ENCODE results near the gene FSCB.
A peak's percentile ranks its signal among the peaks of the same experiment; 100 is the strongest.
"Not testable (repeated sequence)": the region's sequence is repeated elsewhere in the genome, so short reads cannot be mapped to it uniquely, and the experiment has no call there.

The FSCB gene

GRCh38 chr14:44507183-44507582 is at the start of gene FSCB:
Gene FSCB, minus strand, starts transcription at chr14:44507283. Its CDS starts 296 bp downstream, at chr14:44506987.
- DNase-seq, result no peak
- intact Hi-C loops (cut with DNase I), result no loop called here

GRCh38 chr14:44531658-44532057 is 24.6 kb upstream of the FSCB start:
- no peak for DNase-seq
- intact Hi-C loops (cut with DNase I), result no loop called here

- no peak for DNase-seq
- intact Hi-C loops (cut with DNase I), result no loop called here
Observed at GRCh38 chr14:44530475-44530874, 23.4 kb upstream of the FSCB start.

GRCh38 chr14:44529026-44529425 is 21.9 kb upstream of the FSCB start:
- peak in 5 of 42 donors; percentile 6 to 47 (median 27) for DNase-seq
- intact Hi-C loops (cut with DNase I), result no loop called here

GRCh38 chr14:44528180-44528579 is 21.1 kb upstream of the FSCB start:
- intact Hi-C loops (cut with DNase I), result no loop called here
- no peak for DNase-seq

GRCh38 chr14:44525237-44525636 is 18.2 kb upstream of the FSCB start:
- intact Hi-C loops (cut with DNase I), result no loop called here
- DNase-seq, result no peak

- DNase-seq; intact Hi-C loops (cut with DNase I): not testable (repeated sequence)
Observed at GRCh38 chr14:44515668-44516067, 8.6 kb upstream of the FSCB start.

- no peak for DNase-seq
- intact Hi-C loops (cut with DNase I), result no loop called here
Observed at GRCh38 chr14:44508834-44509233, 1.8 kb upstream of the FSCB start.

GRCh38 chr14:44505588-44505987 is 1.5 kb downstream of the FSCB start:
- intact Hi-C loops (cut with DNase I), result no loop called here
- no peak for DNase-seq

- intact Hi-C loops (cut with DNase I), result no loop called here
Observed at GRCh38 chr14:44497148-44497547, 9.9 kb downstream of the FSCB start.

GRCh38 chr14:44494137-44494536 is 12.9 kb downstream of the FSCB start:
- intact Hi-C loops (cut with DNase I), result no loop called here
- DNase-seq, result no peak

More at GRCh38 chr14:44497148-44497547, 9.9 kb downstream of the FSCB start:
- no peak for DNase-seq

- DNase-seq, result no peak
- intact Hi-C loops (cut with DNase I), result no loop called here
Observed at GRCh38 chr14:44490966-44491365, 16.1 kb downstream of the FSCB start.

- no peak for DNase-seq
- intact Hi-C loops (cut with DNase I), result no loop called here
Observed at GRCh38 chr14:44477953-44478352, 29.1 kb downstream of the FSCB start.

GRCh38 chr14:44468771-44469170 is 38.3 kb downstream of the FSCB start:
- intact Hi-C loops (cut with DNase I), result no loop called here
- DNase-seq, result no peak

GRCh38 chr14:44463356-44464004 is 43.6 kb downstream of the FSCB start:
- intact Hi-C loops (cut with DNase I), result no loop called here
- no peak for DNase-seq

GRCh38 chr14:44462381-44462780 is 44.7 kb downstream of the FSCB start:
- intact Hi-C loops (cut with DNase I), result no loop called here
- DNase-seq, result no peak

GRCh38 chr14:44461811-44462210 is 45.3 kb downstream of the FSCB start:
- intact Hi-C loops (cut with DNase I), result no loop called here
- DNase-seq, result no peak
